ENCODE results near the gene L3MBTL4.
"Not testable (repeated sequence)": the region's sequence is repeated elsewhere in the genome, so short reads cannot be mapped to it uniquely, and the experiment has no call there.

Gene L3MBTL4

GRCh38 chr18:6310714-6311113 lies 104.0 kb downstream of the L3MBTL4 start:
- DNase-seq (ENCODE audit: low read depth) = no peak

DNA sequence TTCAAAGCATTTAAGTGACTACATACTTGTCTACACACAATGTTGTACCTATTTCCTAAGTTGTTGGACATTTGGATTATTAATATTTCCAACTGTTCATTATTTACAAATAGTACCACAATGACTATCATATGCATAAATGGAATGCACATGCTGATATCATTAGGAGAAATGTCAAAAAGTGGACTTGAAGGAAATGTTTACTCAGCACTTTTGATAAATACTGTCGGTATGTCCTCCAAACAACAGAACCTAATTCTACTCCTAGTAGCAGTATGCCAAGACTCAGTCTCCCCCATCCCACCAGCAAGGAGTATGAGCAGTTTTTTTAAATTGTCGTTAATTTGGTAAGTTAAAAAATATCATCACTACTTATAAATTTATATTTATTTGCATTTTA lies 116.8 kb downstream of the L3MBTL4 start:
- no peak for DNase-seq (ENCODE audit: low read depth)

DNA sequence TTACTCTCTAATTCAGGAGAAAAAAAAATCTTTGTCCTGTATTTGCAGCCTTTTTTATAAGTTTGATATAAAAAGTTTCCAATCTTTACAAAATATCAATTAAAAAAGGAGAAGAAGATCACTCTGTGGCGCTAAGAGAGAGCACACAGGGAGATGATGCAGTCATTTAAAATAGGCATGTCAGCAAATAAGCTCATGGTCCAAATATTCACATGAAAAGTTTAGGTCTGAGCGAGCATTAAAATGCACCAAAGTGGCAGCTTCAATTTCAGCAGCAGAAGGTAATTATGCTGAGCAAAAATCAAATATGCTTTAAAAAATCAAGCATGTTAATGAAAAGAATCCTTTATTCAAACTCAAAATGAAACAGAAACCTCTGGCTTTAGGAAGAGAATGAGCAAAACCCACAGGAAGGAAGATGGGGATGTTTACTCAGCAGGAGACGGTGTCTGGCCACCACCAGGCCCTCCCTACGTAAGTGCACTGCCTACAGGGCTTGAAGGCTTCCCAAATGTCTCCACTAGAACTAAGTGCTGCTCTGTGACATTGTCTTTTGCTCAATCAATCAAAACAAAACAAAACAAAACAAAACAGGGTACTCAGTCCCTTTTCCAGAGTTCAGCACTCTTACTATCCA lies 120.4 kb downstream of the L3MBTL4 start:
- no peak for DNase-seq (ENCODE audit: low read depth)

DNA sequence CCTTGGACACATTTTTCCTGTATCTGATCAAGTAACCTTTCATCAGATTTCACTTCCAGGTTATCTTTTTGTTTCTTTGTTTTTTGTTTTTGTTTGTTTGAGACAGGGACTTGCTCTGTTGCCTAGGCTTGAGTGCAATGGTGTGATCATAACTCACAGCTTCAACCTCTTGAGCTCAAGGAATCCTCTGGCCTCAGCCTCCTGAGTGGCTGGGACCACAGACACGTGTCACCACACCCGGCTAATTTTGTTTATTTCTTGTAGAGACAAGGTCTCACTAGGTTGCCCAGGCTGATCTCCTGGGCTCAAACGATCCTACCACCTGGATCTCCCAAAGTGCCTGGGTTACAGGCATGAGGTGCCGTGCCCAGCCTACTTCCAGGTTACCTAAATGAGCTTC lies 124.9 kb downstream of the L3MBTL4 start:
- DNase-seq (ENCODE audit: low read depth) = no peak

GRCh38 chr18:6286585-6286984 lies 128.1 kb downstream of the L3MBTL4 start:
- DNase-seq (ENCODE audit: low read depth) = no peak

DNA sequence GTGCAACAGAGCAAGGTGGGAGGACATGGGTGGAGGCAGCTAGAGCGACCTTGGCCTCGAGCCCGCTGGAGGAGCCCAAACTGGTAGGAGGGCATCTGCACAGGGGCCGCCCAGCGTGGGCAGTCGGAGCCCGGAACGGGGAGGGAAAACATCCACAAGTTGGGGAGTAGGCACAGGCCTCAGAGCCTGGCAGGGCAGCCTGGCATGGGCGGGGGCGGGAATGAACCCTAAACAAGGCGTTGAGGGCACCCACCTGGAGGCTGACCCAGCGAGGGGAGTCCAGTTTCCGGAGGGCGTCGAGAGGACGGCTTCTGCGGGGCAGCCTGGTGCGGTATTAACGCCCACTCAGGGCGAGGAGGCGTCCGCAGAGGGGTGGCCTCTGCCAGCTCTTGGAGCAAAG lies 129.9 kb downstream of the L3MBTL4 start:
- no peak for DNase-seq (ENCODE audit: low read depth)

DNA sequence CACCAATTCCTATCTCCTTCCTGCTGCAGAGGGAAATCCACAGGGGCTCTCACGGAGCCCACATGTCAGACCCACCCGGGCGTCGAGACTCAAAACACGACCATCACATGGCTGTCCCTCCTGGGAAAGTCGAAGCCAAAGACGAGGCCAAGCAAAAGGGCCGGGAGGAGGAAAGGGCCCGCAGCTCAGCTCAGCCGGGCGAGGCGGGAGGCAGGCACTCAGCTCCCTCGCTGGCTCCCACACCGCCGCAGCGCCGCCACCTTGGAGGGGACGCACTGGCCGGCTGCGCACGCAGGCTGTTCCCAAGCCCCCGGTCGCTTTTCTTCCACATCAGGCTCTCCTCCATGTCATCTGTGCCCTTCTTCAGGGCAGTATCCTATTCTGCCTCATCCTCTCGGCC lies 130.4 kb downstream of the L3MBTL4 start:
- no peak for DNase-seq (ENCODE audit: low read depth)

GRCh38 chr18:6281874-6282273 lies 132.8 kb downstream of the L3MBTL4 start:
- DNase-seq (ENCODE audit: low read depth) = no peak

DNA sequence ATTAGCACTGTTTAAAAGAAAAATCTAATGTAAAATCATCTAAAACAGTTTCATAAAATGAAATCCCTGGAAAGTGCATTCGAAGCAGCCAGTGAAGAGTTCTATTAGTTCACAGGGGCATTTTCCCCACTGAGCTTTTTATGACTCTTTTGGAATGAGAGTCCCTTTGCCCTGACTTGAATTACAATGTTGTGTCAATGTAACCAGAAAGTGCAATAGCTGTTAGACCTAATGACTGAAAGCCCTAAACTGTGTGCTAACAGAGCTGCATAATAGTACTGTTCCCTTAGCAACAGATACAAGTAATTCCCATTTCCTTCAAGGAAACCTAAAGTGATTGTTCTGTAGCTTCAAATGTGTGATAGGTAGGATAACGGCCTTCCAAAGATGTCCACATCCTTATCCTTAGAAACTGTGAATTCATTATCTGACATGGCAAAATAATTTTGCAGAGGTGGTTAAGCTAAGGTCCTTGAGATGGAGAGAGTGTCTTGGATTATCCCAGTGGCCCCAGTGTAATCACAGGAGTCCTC lies 134.4 kb downstream of the L3MBTL4 start:
- no peak for DNase-seq (ENCODE audit: low read depth)

DNA sequence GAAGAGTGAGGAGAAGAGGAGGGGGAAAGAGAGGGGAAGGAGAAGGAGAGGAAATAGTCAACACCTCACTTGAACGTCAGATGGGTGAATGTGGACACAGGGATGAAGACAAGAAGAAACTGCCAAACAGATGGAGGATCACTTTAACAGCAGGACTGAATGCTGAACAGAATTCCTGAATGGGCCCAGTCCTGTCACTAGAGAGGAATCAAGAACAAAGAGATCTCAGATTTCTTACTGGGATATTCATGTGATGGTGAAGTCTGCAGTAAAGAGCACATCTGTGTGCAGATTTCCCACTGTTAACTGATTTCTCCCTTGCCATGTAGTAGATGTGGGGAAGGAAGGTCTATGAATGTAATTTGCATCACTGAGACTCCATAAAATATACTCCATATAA lies 135.4 kb downstream of the L3MBTL4 start:
- no peak for DNase-seq (ENCODE audit: low read depth)

DNA sequence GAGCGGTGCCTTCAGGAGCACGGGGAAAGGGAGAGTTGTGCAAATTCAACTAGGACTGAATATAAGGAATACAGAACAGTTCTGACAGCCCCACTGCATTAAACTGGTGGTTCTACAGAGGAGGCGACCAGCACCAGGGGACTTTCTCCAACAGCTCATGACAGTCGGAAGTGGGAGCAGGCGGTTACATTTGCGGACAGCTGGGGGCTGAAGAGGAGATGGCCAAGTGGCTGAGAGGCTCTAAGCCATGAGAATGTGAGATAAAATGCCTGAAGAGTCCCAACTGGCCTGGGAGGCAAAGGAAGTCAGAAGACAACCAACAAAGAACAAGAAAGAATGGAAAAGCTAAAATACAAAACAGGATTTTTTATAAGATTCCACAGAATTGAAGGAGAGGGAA lies 141.3 kb downstream of the L3MBTL4 start:
- DNase-seq (ENCODE audit: low read depth) = no peak

DNA sequence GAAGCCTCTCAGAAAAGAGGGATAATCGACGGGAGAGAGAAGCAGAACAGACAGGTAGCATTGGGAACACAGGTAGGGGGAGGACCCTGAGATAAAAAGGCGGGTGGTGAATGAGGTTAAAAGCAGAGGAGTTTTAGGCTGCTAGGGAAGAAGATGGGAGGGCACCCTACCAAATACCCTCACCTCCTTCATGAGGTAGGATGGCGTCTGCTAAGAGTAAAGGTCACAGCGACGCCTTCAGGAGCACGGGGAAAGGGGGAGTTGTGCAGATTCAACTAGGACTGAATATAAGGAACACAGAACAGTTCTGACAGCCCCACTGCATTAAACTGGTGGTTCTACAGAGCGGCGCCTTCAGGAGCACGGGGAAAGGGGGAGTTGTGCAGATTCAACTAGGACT lies 142.6 kb downstream of the L3MBTL4 start:
- DNase-seq (ENCODE audit: low read depth) = not testable (repeated sequence)

DNA sequence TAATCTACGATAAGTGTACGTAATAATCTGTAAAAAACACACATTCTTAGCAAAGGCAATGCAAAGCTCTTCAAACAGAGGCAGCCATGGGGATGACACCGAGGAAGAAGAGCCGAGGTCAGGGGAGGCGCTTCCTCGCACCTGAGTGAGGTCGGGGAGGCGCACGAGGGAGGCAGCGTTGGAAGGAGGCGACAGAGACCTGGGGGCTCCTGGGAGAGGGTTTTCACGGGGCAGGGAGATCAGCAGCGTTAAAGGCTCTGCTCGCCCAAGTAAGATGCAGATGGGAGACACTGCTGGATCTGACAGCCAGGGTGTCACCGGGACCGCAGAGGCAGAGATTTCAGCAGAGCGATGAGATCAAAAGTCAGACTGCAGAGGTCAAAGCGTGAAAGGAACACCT lies 143.1 kb downstream of the L3MBTL4 start:
- DNase-seq (ENCODE audit: low read depth) = no peak

- DNase-seq (ENCODE audit: low read depth) = no peak
These were observed 143.9 kb downstream of the L3MBTL4 start for GRCh38 chr18:6270771-6271216.

DNA sequence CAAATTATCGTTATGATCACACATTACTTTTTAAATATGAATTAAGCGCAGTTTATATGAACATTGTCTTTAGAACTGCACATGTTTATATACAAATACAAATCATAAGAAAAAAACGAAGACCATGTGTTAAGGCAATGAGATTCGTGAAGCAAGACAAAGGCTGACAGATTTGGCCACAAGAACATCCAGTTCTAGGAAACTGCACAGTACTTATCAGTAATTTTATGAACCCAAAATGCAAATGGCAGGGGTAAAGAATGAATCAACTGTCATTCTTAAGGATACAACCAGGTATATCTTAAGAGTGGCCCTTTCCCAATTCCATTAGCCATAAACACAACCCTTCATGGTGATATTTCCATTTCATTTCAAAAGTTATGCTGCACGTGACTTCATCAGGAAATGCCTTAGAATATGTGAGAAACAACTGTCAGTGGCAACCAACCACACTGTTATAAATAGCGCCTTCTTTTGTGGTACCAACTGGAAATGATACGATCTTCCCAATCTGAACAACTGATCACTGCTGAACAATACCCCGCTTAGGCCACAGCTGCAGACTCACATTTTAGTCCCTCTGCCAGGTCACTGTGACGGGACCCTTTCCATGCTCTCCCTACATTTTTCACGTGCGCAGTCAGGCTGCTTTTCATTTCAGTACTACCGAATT lies 144.9 kb downstream of the L3MBTL4 start:
- no peak for DNase-seq (ENCODE audit: low read depth)

- no peak for DNase-seq (ENCODE audit: low read depth)
These were observed 148.5 kb downstream of the L3MBTL4 start for GRCh38 chr18:6266212-6266611.

GRCh38 chr18:6261938-6262337 lies 152.8 kb downstream of the L3MBTL4 start:
- no peak for DNase-seq (ENCODE audit: low read depth)

- DNase-seq (ENCODE audit: low read depth) = not testable (repeated sequence)
These were observed 155.4 kb downstream of the L3MBTL4 start for GRCh38 chr18:6259324-6259723.

DNA sequence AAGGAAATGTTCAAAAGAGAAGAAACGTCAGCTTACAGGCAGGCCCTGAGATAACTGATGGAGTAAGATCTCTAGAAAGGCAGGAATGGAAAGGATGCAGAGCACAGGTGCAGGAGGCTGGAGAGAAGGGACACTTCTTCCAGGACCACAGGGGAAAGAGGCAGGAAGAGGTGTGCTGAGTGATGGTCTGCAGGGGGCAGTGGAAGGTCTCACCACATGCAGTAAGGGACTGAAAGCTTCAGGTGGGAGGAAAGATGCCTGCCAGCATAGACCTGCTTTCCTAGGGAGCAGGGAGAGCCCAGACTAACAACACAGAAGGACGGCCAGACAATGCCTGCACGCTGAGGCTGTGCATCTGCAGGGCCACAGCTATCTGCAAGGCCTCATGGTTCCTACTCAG lies 156.8 kb downstream of the L3MBTL4 start:
- no peak for DNase-seq (ENCODE audit: low read depth)

DNA sequence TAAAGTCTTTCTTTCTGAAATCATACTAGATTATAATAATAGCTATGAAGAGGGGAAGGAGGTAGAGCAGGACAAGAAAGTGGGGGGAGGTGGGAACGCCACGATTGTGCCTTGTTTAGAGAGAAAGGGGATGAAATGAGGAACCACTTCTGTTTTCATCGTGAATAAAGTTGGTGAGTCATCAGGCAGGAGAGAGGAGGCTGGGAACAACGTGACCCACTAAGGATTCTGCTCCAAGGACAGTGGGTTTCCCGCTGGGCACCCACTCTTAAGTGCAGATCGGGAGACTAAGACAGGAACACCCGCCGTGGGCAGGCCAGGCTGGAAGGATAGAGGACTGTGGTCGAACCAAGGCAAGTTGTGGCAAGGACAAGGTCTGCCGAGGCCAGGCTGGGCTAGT lies 158.2 kb downstream of the L3MBTL4 start:
- no peak for DNase-seq (ENCODE audit: low read depth)

- no peak for DNase-seq (ENCODE audit: low read depth)
These were observed 158.8 kb downstream of the L3MBTL4 start for GRCh38 chr18:6255886-6256285.

DNA sequence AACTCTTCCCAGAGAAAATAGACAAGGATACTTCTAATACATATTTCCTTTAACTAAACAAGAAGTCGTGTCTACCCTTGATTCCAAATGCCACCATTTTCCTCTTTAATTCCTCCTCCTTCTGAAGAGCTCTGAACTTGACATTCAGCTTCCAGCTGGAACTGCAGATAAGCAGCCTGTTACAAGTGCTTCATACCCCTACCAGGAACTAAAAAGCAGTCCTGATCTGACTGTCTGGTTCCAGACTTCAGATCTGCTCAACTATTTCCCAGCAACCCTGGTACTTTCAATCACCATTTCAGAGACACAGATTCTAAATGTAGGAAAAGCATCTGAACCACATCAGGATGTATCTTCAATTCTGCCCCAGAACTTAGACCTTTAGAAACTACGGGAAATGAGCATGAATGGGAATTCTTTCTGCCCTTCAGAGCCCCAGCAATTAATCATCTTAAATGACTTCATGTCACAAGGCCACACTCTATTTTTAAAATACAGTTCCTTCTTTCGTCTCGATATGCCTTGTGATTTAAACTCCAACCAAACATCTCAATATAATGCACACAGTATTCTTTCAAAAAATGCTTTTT lies 159.5 kb downstream of the L3MBTL4 start:
- no peak for DNase-seq (ENCODE audit: low read depth)

DNA sequence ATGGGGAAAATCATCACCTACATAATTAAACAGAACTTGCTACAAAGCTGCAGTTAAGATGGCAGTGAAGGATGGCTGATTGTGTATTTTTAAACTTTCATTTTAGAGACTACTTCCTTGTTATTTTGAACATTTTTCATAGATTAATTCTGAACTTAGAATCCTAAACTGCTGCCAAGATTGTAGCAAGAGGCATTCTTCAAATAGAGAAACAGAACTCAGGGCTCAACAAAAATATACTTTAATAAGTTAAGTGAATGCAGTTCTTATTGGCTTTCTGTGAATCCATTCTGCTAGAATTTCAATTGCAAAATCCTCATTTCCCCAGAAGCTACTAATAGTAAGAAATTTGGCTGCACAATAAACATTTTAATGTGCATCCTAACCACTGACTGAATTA lies 160.3 kb downstream of the L3MBTL4 start:
- DNase-seq (ENCODE audit: low read depth) = no peak

All from CMK (cell line).